GM12864 (cell line): ENCODE results near the gene RHO.

Source experiments
- DNase-seq: peaks from one replicate; pipeline ENCODE4 v3.0.0-alpha.2; 2011; ENCODE audit warnings: low read depth
- H3K4me3 ChIP-seq: 2 replicates; pipeline ENCODE4 v1.5.1; 2011; ENCODE audit warnings: mild to moderate bottlenecking, low read depth, low read length, control low read depth
- CTCF ChIP-seq: IDR thresholded peaks from 2 replicates; pipeline ENCODE4 v1.5.1; 2011; ENCODE audit warnings: low read depth, mild to moderate bottlenecking, moderate library complexity, low read length, control low read depth, inconsistent platforms; ENCODE audit errors: missing control alignments

Gene RHO

GRCh38 chr3:129517516-129517915 lies 10.9 kb upstream of the RHO start:
- no peak overlapping the region for H3K4me3 ChIP-seq
- no peak for DNase-seq
- no peak for TF ChIP-seq CTCF

- no peak for TF ChIP-seq CTCF
- no peak for DNase-seq
- no peak overlapping the region for H3K4me3 ChIP-seq
Observed at GRCh38 chr3:129518038-129518561, 10.3 kb upstream of the RHO start.

GRCh38 chr3:129518581-129518980 lies 9.9 kb upstream of the RHO start:
- DNase-seq: no peak
- no peak overlapping the region for H3K4me3 ChIP-seq
- no peak for TF ChIP-seq CTCF

GRCh38 chr3:129519449-129519848 lies 9.0 kb upstream of the RHO start:
- TF ChIP-seq CTCF: no peak
- no peak overlapping the region for H3K4me3 ChIP-seq
- no peak for DNase-seq

- TF ChIP-seq CTCF: no peak
- no peak overlapping the region for H3K4me3 ChIP-seq
Observed at GRCh38 chr3:129519896-129520715, 8.3 kb upstream of the RHO start.

GRCh38 chr3:129520960-129521359 lies 7.5 kb upstream of the RHO start:
- H3K4me3 ChIP-seq: no peak overlapping the region
- no peak for DNase-seq
- TF ChIP-seq CTCF: no peak

More at GRCh38 chr3:129519896-129520715, 8.3 kb upstream of the RHO start:
- DNase-seq: no peak

GRCh38 chr3:129521611-129522010 lies 6.8 kb upstream of the RHO start:
- TF ChIP-seq CTCF: no peak
- no peak overlapping the region for H3K4me3 ChIP-seq
- DNase-seq: no peak
